Activated gamma-delta T cell (primary cell): ENCODE results near the gene SLC22A31.
A peak's percentile ranks its signal among the peaks of the same experiment; 100 is the strongest.
"Not testable (repeated sequence)": the region's sequence is repeated elsewhere in the genome, so short reads cannot be mapped to it uniquely, and the experiment has no call there.

Experiments
- DNase-seq: peaks from one replicate; lab custom pipeline; 2025; lab: John Stamatoyannopoulos, UW

The SLC22A31 gene

GRCh38 chr16:89192956-89193575 is 7.3 kb downstream of the SLC22A31 start:
- DNase-seq, result no peak

GRCh38 chr16:89192186-89192955 is 8.0 kb downstream of the SLC22A31 start:
- DNase-seq, result peak; percentile 52

- no peak for DNase-seq
These were observed 8.5 kb downstream of the SLC22A31 start for GRCh38 chr16:89191901-89192185.

GRCh38 chr16:89191033-89191900 is 9.1 kb downstream of the SLC22A31 start:
- DNase-seq, result no peak

GRCh38 chr16:89190150-89190958 is 10.0 kb downstream of the SLC22A31 start:
- no peak for DNase-seq

- no peak for DNase-seq
These were observed 10.8 kb downstream of the SLC22A31 start for GRCh38 chr16:89189358-89190025.

DNA sequence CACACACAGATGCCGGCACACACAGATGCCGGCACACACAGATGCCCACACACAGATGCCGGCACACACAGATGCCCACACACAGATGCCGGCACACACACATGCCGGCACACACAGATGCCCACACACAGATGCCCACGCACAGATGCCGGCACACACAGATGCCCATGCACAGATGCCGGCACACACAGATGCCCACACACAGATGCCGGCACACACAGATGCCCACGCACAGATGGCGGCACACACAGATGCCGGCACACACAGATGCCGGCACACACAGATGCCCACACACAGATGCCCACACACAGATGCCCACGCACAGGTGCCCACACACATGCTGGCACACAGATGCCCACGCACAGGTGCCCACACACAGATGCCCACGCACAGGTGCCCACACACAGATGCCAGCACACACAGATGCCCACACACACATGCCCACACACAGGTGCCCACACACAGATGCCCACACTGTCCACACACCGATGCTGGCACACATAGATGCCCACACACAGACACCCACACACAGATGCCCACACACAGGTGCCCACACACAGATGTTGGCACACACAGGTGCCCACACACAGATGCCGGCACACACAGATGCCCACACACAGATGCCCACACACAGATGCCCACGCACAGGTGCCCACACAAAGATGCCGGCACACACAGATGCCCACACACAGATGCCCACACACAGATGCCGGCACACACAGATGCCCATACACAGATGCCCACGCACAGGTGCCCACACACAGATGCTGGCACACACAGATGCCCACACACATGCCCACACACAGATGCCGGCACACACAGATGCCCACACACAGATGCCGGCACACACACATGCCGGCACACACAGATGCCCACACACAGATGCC is 11.6 kb downstream of the SLC22A31 start:
- DNase-seq, result not testable (repeated sequence)

GRCh38 chr16:89187770-89188392 is 12.5 kb downstream of the SLC22A31 start:
- no peak for DNase-seq

GRCh38 chr16:89187032-89187769 is 13.1 kb downstream of the SLC22A31 start:
- no peak for DNase-seq

- DNase-seq, result not testable (repeated sequence)
These were observed 13.7 kb downstream of the SLC22A31 start for GRCh38 chr16:89186593-89187031.

- not testable (repeated sequence) for DNase-seq
These were observed 14.3 kb downstream of the SLC22A31 start for GRCh38 chr16:89185887-89186592.

DNA sequence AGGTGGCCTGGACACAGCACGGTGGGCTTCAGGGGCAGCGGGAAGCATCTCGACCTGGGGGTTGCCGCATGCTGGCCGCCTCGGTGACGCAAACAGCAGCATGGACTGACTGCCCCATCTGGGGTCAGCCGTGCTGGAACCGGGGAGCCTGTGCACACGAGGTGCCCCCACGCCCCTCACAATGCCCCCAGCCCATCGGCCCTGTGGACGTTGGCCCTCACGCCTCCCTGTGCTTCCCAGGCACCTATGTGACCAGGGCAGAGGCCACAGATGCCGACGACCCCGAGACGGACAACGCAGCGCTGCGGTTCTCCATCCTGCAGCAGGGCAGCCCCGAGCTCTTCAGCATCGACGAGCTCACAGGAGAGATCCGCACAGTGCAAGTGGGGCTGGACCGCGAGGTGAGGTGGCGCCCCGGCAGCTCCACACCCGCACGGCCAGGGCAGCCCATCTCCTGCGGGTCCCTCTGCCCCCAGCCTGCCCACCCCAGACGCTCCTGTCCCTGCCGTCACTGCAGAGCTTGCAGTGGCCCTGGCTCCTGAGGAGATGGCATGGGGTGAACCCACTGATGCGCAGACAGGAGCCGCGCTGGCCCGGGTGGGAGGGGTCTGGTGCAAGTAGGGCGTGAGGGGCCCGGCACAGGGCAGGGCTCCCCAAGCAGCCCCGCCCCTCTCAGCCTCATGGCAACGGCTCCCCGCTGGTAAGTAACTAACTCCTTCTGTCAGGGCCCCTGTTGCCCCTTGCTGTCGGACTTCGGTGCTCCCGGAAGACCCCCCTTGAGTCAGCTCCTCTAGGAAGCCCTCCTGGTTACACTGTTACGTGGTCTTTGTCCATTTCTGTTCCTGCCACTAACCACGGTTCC is 15.2 kb downstream of the SLC22A31 start:
- peak; percentile 44 for DNase-seq

DNA sequence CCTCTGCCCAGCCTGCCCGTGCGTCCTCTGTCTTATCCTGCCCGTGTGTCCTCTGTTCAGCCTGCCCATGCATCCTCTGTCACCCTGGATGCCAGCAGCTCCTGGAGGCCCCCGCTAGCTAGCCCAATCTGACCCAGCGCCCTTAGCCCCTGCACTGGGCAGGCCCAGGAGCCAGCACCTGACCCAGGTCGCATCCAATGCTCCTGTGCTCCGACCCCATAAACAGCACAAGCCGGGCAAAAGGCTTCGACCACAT is 15.7 kb downstream of the SLC22A31 start:
- DNase-seq, result no peak

DNA sequence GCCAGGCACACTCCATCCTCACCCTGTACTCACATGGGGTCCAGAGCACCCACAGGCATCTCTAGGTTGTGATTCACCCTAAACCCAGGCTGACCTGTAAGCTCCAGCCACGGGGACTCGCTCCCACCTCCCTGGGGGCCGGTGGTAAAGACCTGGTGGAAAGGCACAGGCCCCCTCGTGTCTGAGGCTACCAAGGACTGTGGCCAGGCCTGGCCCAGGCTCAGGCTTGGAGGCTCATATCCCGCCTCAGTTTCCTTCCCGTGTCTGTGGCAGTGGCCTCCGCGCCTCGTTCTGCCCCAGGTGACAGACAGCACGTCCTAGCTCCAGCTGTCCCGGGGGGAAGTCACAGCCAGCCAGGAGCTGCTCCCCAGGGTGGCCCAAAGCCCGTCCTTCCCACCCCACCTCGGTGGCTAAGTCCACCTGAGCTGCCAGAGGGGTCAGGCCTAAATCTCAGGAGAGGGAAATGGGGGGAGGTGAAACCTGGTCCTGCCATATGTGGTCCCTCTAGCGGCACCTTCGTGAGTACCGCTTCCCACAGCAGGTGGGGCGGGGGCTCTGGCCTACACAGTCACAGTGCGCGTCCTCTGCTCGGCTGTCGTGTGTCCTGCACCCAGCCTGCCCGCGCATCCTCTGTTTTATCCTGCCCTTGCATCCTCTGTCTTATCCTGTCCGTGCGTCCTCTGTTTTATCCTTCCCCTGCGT is 16.2 kb downstream of the SLC22A31 start:
- DNase-seq, result no peak

GRCh38 chr16:89183463-89183862 is 16.9 kb downstream of the SLC22A31 start:
- no peak for DNase-seq

DNA sequence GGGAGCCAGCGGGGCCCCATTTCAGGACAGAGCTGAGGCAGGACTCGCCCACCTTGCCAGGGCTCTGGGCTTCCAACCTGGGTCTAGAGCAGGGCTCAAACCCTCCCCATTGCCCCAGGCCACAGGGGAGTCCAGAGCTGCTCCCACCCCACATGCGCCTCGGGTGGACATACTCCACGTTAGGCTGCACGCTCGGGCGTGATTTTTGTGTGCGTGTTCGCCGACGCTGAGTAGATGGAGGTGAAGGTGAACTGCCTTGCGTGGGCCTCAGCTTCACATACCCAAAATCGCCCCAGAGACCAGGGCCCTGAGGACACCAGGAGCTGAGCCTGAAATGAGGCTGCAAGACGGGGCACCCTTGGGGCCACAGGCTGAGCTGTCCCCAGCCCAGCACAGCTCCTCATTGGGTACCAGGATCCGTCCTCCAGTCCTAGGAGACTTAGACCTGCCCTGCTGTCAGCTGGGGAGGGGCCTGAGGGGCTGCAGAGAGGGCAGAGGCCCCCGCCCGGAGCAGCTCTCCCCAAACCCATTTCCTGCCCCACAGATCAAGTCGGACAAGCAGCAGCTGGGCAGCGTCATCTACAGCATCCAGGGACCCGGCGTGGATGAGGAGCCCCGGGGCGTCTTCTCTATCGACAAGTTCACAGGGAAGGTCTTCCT is 20.6 kb downstream of the SLC22A31 start:
- DNase-seq, result no peak

DNA sequence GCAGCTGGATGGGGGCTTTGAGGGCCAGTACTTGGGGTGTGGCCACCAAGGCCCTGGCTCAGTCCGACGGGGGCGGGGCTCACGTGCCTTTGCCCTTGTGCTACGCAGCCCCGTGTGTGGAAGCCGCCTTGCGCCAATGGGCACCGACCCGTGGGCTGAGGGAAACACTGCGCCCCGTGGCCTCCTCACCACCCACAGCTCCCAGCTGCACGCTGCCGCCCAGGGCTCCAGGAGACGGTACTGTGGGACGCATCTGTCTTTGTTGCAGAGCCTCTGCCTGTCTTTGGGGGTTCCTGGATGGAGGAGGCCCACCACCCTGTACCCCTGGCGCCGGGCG is 21.2 kb downstream of the SLC22A31 start:
- DNase-seq, result no peak
